ENCODE data around the gene RPTOR.
"Not testable (repeated sequence)": the region's sequence is repeated elsewhere in the genome, so short reads cannot be mapped to it uniquely, and the experiment has no call there.

The RPTOR gene

DNA sequence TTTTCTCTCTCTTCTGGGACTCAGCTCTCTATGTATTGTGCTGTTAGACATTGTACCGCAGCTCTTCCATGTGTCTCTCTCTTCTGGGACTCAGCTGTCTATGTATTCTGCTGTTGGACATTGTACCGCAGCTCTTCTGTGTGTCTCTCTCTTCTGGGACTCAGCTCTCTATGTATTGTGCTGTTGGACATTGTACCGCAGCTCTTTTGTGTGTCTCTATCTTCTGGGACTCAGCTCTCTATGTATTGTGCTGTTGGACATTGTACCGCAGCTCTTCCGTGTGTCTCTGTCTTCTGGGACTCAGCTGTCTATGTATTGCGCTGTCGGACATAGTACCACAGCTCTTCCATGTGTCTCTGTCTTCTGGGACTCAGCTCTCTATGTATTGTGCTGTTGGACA, 84.2 kb downstream of the RPTOR start:
- H2BK15ac ChIP-seq (ENCODE audit: low read length); H3K79me1 ChIP-seq (ENCODE audit: low read depth, low read length); DNase-seq (ENCODE audit: low spot score); H3K18ac ChIP-seq (ENCODE audit: low read length); H3K4ac ChIP-seq (ENCODE audit: low read length); H2BK12ac ChIP-seq (ENCODE audit: low read length); H2AK5ac ChIP-seq (ENCODE audit: low read depth, low read length); H3K4me1 ChIP-seq (ENCODE audit: control insufficient read depth in 2 of 2, insufficient read depth in 1 of 2, low read depth in 1 of 2, low read length in 2 of 2); H2BK120ac ChIP-seq (ENCODE audit: low read depth, low read length); H3K14ac ChIP-seq (ENCODE audit: low read length); H3K27me3 ChIP-seq (ENCODE audit: control insufficient read depth in 3 of 3, insufficient read depth in 3 of 3, low read depth in 1 of 3, low read length in 3 of 3); H3K9ac ChIP-seq (ENCODE audit: low read depth, low read length, poor library complexity); H3K4me3 ChIP-seq (ENCODE audit: low read length in 2 of 2); H3K27ac ChIP-seq (replicated peaks; ENCODE audit: low read length); H3K23ac ChIP-seq (ENCODE audit: low read depth, low read length, poor library complexity); H4K91ac ChIP-seq (ENCODE audit: low read depth, low read length, poor library complexity); H2AFZ ChIP-seq (ENCODE audit: low read length); H4K8ac ChIP-seq (ENCODE audit: low read depth, low read length); H2BK5ac ChIP-seq (ENCODE audit: low read length); H3K4me2 ChIP-seq (ENCODE audit: insufficient read depth, low read length, poor library complexity, severe bottlenecking): not testable (repeated sequence)
- Histone ChIP-seq H3K36me3 (replicated peaks in 1 of 2; ENCODE audit: control insufficient read depth in 2 of 2, insufficient read depth in 2 of 2, low read length in 2 of 2) (peaks cover 0 to 14% of the 10 kb centered on the region in 2 donors), H3K9me3 (replicated peaks in 1 of 2; ENCODE audit: control insufficient read depth in 2 of 2, insufficient read depth in 1 of 2, low read depth in 1 of 2, low read length in 2 of 2) (peaks cover under 1 to 24% of the 10 kb centered on the region in 2 donors)
- WGBS, 2 donors (ENCODE audit: extremely low coverage in 2 of 2, insufficient read length in 2 of 2, insufficient replicate concordance in 1 of 2): no CpG with 5 or more reads among the region's 7 CpGs

DNA sequence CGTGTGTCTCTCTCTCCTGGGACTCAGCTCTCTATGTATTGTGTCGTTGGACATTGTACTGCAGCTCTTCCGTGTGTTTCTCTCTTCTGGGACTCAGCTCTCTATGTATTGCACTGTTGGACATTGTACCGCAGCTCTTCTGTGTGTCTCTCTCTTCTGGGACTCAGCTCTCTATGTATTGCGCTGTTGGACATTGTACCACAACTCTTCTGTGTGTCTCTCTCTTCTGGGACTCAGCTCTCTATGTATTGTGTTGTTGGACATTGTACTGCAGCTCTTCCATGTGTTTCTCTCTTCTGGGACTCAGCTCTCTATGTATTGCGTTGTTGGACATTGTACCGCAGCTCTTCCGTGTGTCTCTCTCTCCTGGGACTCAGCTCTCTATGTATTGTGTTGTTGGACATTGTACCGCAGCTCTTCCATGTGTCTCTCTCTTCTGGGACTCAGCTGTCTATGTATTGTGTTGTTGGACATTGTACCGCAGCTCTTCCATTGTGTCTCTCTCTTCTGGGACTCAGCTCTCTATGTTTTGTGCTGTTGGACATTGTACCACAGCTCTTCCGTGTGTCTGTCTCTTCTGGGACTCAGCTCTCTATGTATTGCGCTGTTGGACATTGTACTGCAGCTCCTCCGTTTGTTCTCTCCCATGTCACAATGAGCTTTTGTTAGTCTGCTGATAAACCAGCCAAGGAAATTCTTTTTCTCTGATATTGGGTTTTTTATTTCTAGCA, 84.8 kb downstream of the RPTOR start:
- no peak for DNase-seq (ENCODE audit: low spot score)
- peaks cover 2 to 14% of the 10 kb centered on the region in 2 donors for H3K36me3 ChIP-seq (replicated peaks in 1 of 2; ENCODE audit: control insufficient read depth in 2 of 2, insufficient read depth in 2 of 2, low read length in 2 of 2)
- no peak overlapping the region for H3K9ac ChIP-seq (ENCODE audit: low read depth, low read length, poor library complexity)
- H3K18ac ChIP-seq (ENCODE audit: low read length): no peak overlapping the region
- no peak overlapping the region for H2BK15ac ChIP-seq (ENCODE audit: low read length)
- H3K27ac ChIP-seq (replicated peaks; ENCODE audit: low read length): no peak overlapping the region
- peaks cover 0 to 6% of the 10 kb centered on the region in 2 donors for H3K4me1 ChIP-seq (ENCODE audit: control insufficient read depth in 2 of 2, insufficient read depth in 1 of 2, low read depth in 1 of 2, low read length in 2 of 2)
- H3K14ac ChIP-seq (ENCODE audit: low read length): no peak overlapping the region
- H3K9me3 ChIP-seq (replicated peaks in 1 of 2; ENCODE audit: control insufficient read depth in 2 of 2, insufficient read depth in 1 of 2, low read depth in 1 of 2, low read length in 2 of 2): peaks cover 5 to 24% of the 10 kb centered on the region in 2 donors
- H3K23ac ChIP-seq (ENCODE audit: low read depth, low read length, poor library complexity): no peak overlapping the region
- no peak overlapping the region for H3K4ac ChIP-seq (ENCODE audit: low read length)
- H3K4me2 ChIP-seq (ENCODE audit: insufficient read depth, low read length, poor library complexity, severe bottlenecking): no peak overlapping the region
- no CpG with 5 or more reads among the region's 13 CpGs for WGBS, 2 donors (ENCODE audit: extremely low coverage in 2 of 2, insufficient read length in 2 of 2, insufficient replicate concordance in 1 of 2)
- no peak overlapping the region for H2BK12ac ChIP-seq (ENCODE audit: low read length)
- no peak overlapping the region for H4K8ac ChIP-seq (ENCODE audit: low read depth, low read length)
- no peak overlapping the region for H2BK5ac ChIP-seq (ENCODE audit: low read length)
- no peak overlapping the region for H4K91ac ChIP-seq (ENCODE audit: low read depth, low read length, poor library complexity)
- H2AFZ ChIP-seq (ENCODE audit: low read length): no peak overlapping the region
- H2BK120ac ChIP-seq (ENCODE audit: low read depth, low read length): no peak overlapping the region
- H2AK5ac ChIP-seq (ENCODE audit: low read depth, low read length): no peak overlapping the region
- H3K79me1 ChIP-seq (ENCODE audit: low read depth, low read length): peaks cover 7% of the 10 kb centered on the region
- peaks cover 0 to under 1% (median 0%) of the 10 kb centered on the region in 3 experiments for H3K27me3 ChIP-seq (ENCODE audit: control insufficient read depth in 3 of 3, insufficient read depth in 3 of 3, low read depth in 1 of 3, low read length in 3 of 3)
- no peak overlapping the region for H3K4me3 ChIP-seq (ENCODE audit: low read length in 2 of 2)

DNA sequence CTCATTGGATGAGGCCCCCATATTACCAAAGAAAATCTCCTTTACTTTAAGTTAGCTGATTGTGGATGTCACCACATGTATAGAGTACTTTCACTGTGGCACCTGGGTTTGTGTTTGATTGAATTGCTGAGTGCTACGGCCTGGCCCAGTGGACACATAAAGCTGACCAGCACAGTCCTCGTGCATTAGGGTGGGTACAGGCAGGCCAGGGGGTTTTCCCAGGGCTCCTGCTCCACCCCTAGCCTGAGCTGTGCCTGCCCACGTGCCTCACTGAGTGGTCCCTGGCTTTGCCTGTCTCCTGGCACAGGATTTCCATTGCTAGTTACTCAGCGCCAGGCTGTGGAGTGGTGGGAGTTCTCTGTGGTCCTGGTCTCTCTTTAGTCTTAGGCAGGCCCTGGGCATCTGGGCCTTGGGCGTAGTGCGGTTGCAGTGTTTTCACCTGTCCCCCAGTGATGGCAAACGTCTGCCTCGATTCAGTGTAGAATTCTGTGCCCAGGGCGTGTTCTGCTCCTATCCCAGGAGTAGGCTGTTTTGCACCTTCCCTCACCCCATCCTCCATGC, 86.0 kb downstream of the RPTOR start:
- Histone ChIP-seq H2AK5ac (ENCODE audit: low read depth, low read length) (no peak overlapping the region), H2AFZ (ENCODE audit: low read length) (no peak overlapping the region), H2BK5ac (ENCODE audit: low read length) (no peak overlapping the region), H3K36me3 (replicated peaks in 1 of 2; ENCODE audit: control insufficient read depth in 2 of 2, insufficient read depth in 2 of 2, low read length in 2 of 2) (peaks cover 2 to 14% of the 10 kb centered on the region in 2 donors), H3K79me1 (ENCODE audit: low read depth, low read length) (peaks cover 12% of the 10 kb centered on the region), H3K4me2 (ENCODE audit: insufficient read depth, low read length, poor library complexity, severe bottlenecking) (no peak overlapping the region), H2BK120ac (ENCODE audit: low read depth, low read length) (no peak overlapping the region), H3K9ac (ENCODE audit: low read depth, low read length, poor library complexity) (no peak overlapping the region), H4K8ac (ENCODE audit: low read depth, low read length) (no peak overlapping the region), H3K4me1 (ENCODE audit: control insufficient read depth in 2 of 2, insufficient read depth in 1 of 2, low read depth in 1 of 2, low read length in 2 of 2) (peaks cover 0 to 6% of the 10 kb centered on the region in 2 donors), H3K27ac (replicated peaks; ENCODE audit: low read length) (no peak overlapping the region), H2BK12ac (ENCODE audit: low read length) (no peak overlapping the region), H3K14ac (ENCODE audit: low read length) (no peak overlapping the region), H4K91ac (ENCODE audit: low read depth, low read length, poor library complexity) (no peak overlapping the region), H3K4ac (ENCODE audit: low read length) (no peak overlapping the region), H3K18ac (ENCODE audit: low read length) (no peak overlapping the region), H3K23ac (ENCODE audit: low read depth, low read length, poor library complexity) (no peak overlapping the region), H3K4me3 (ENCODE audit: low read length in 2 of 2) (no peak overlapping the region), H3K9me3 (replicated peaks in 1 of 2; ENCODE audit: control insufficient read depth in 2 of 2, insufficient read depth in 1 of 2, low read depth in 1 of 2, low read length in 2 of 2) (peaks cover 8 to 24% of the 10 kb centered on the region in 2 donors), H3K27me3 (ENCODE audit: control insufficient read depth in 3 of 3, insufficient read depth in 3 of 3, low read depth in 1 of 3, low read length in 3 of 3) (peaks cover 0 to 2% (median 0%) of the 10 kb centered on the region in 3 experiments), H2BK15ac (ENCODE audit: low read length) (no peak overlapping the region)
- DNase-seq (ENCODE audit: low spot score): no peak
- no CpG with 5 or more reads among the region's 9 CpGs for WGBS, 2 donors (ENCODE audit: extremely low coverage in 2 of 2, insufficient read length in 2 of 2, insufficient replicate concordance in 1 of 2)

Measured in neuronal stem cell (in vitro differentiated cells).